AG09309 (cell line): ENCODE data around the gene TTI1.
A peak's percentile ranks its signal among the peaks of the same experiment; 100 is the strongest.

ENCODE experiments used
- DNase-seq: peaks from one replicate; pipeline ENCODE4 v3.0.0-alpha.2; 2010; ENCODE audit warnings: low read depth
- H3K4me3 ChIP-seq: 2 replicates; pipeline ENCODE4 v1.5.1; 2011; ENCODE audit warnings: mild to moderate bottlenecking, low read depth, low read length, moderate library complexity; ENCODE audit not compliant: control insufficient read depth
- CTCF ChIP-seq: IDR thresholded peaks from 2 replicates; pipeline ENCODE4 v1.5.1; 2011; ENCODE audit warnings: mild to moderate bottlenecking, low read depth, low read length, inconsistent platforms; ENCODE audit not compliant: insufficient read depth, control insufficient read depth; ENCODE audit errors: missing control alignments

Gene TTI1

GRCh38 chr20:38075161-38075998 lies 42.1 kb upstream of the TTI1 start:
- no peak for TF ChIP-seq CTCF
- no peak for DNase-seq
- H3K4me3 ChIP-seq: no peak overlapping the region

GRCh38 chr20:38073307-38074071 lies 40.2 kb upstream of the TTI1 start:
- peak; percentile 90 for DNase-seq
- no peak overlapping the region for H3K4me3 ChIP-seq
- TF ChIP-seq CTCF: peak; percentile 72

- no peak overlapping the region for H3K4me3 ChIP-seq
- no peak for TF ChIP-seq CTCF
- no peak for DNase-seq
Measured at GRCh38 chr20:38072898-38073297, 39.6 kb upstream of the TTI1 start.

GRCh38 chr20:38067717-38068365 lies 34.6 kb upstream of the TTI1 start:
- no peak overlapping the region for H3K4me3 ChIP-seq
- DNase-seq: no peak
- no peak for TF ChIP-seq CTCF

GRCh38 chr20:38066969-38067716 lies 33.9 kb upstream of the TTI1 start:
- no peak for DNase-seq
- no peak for TF ChIP-seq CTCF
- no peak overlapping the region for H3K4me3 ChIP-seq
